Ishikawa (cell line): ENCODE measurements around the gene KIAA0319L.

Experiments
- CEBPB ChIP-seq: IDR thresholded peaks from 2 replicates; pipeline ENCODE4 v1.6.1; 2012
- CREB1 ChIP-seq: IDR thresholded peaks from 2 replicates; pipeline ENCODE4 v1.6.1; 2012; ENCODE audit warnings: low read depth
- EGR1 ChIP-seq: IDR thresholded peaks from 2 replicates; pipeline ENCODE4 v1.6.1; 2012
- EP300 ChIP-seq: IDR thresholded peaks from 2 replicates; pipeline ENCODE4 v1.6.1; 2012; ENCODE audit warnings: borderline replicate concordance
- FOXM1 ChIP-seq: IDR thresholded peaks from 2 replicates; pipeline ENCODE4 v1.6.1; 2012; ENCODE audit warnings: low read depth, borderline replicate concordance
- NFIC ChIP-seq: IDR thresholded peaks from 2 replicates; pipeline ENCODE4 v1.6.1; 2012
- RAD21 ChIP-seq: IDR thresholded peaks from 2 replicates; pipeline ENCODE4 v1.6.1; 2012; ENCODE audit warnings: low read depth
- TAF1 ChIP-seq: IDR thresholded peaks from 2 replicates; pipeline ENCODE4 v1.6.1; 2012; ENCODE audit warnings: low read depth, mild to moderate bottlenecking
- TCF12 ChIP-seq: IDR thresholded peaks from 2 replicates; pipeline ENCODE4 v1.6.1; 2012; ENCODE audit warnings: low read depth
- TEAD4 ChIP-seq: IDR thresholded peaks from 2 replicates; pipeline ENCODE4 v1.6.1; 2012
- YY1 ChIP-seq: IDR thresholded peaks from 2 replicates; pipeline ENCODE4 v1.6.1; 2012; ENCODE audit warnings: low read depth
- ZBTB7A ChIP-seq: IDR thresholded peaks from 2 replicates; pipeline ENCODE4 v1.6.1; 2012; ENCODE audit warnings: low read depth
- TF ChIP-seq, protein P1 (sequence below): IDR thresholded peaks from 2 replicates; pipeline ENCODE4 v1.6.1; 2012; ENCODE audit warnings: low read depth, mild to moderate bottlenecking
- TF ChIP-seq, protein P2 (sequence below): IDR thresholded peaks from 2 replicates; pipeline ENCODE4 v1.6.1; 2012
- TF ChIP-seq, protein P3 (sequence below): IDR thresholded peaks from 2 replicates; pipeline ENCODE4 v1.6.1; 2012

Gene KIAA0319L

DNA sequence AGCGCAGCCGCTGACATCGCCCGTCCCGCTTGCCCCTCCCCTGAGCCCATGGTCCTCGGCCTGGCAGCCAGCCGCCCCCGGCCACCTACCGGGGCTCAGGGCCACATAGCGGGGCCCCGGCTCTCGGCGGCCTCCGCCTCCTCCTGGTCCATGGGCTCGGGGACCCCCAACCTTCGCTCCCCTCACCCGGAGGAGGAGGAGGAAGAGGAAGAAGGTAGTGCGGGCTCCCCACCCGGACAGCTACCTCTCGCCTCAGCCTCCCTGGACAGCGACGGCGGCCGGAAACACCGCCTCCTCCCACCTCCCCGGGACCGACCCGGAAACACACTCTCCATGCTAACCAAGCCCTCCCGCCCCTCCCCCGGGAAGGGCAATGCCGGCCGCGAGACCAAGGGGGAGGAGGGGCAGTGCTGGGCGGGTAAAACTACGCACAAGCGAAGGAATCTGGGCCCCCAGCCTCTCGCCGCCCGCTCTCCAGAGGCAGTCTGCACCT, at the start of gene KIAA0319L:
KIAA0319L (minus strand) TSS at position 286 of the 493 bp plus-strand sequence. CDS start 2,912 bp downstream, outside the sequence.
- TF ChIP-seq TEAD4: no peak
- TF ChIP-seq, protein P1, sequence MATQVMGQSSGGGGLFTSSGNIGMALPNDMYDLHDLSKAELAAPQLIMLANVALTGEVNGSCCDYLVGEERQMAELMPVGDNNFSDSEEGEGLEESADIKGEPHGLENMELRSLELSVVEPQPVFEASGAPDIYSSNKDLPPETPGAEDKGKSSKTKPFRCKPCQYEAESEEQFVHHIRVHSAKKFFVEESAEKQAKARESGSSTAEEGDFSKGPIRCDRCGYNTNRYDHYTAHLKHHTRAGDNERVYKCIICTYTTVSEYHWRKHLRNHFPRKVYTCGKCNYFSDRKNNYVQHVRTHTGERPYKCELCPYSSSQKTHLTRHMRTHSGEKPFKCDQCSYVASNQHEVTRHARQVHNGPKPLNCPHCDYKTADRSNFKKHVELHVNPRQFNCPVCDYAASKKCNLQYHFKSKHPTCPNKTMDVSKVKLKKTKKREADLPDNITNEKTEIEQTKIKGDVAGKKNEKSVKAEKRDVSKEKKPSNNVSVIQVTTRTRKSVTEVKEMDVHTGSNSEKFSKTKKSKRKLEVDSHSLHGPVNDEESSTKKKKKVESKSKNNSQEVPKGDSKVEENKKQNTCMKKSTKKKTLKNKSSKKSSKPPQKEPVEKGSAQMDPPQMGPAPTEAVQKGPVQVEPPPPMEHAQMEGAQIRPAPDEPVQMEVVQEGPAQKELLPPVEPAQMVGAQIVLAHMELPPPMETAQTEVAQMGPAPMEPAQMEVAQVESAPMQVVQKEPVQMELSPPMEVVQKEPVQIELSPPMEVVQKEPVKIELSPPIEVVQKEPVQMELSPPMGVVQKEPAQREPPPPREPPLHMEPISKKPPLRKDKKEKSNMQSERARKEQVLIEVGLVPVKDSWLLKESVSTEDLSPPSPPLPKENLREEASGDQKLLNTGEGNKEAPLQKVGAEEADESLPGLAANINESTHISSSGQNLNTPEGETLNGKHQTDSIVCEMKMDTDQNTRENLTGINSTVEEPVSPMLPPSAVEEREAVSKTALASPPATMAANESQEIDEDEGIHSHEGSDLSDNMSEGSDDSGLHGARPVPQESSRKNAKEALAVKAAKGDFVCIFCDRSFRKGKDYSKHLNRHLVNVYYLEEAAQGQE: peak; percentile 66
- TF ChIP-seq CREB1: no peak
- TF ChIP-seq TCF12: peak; percentile 57
- no peak; the same call in 1 of the 2 replicates for TF ChIP-seq NFIC
- TF ChIP-seq, protein P2, sequence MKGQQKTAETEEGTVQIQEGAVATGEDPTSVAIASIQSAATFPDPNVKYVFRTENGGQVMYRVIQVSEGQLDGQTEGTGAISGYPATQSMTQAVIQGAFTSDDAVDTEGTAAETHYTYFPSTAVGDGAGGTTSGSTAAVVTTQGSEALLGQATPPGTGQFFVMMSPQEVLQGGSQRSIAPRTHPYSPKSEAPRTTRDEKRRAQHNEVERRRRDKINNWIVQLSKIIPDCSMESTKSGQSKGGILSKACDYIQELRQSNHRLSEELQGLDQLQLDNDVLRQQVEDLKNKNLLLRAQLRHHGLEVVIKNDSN: no peak
- TF ChIP-seq EP300: no peak
- no peak for TF ChIP-seq FOXM1
- TF ChIP-seq, protein P3, sequence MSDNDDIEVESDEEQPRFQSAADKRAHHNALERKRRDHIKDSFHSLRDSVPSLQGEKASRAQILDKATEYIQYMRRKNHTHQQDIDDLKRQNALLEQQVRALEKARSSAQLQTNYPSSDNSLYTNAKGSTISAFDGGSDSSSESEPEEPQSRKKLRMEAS: no peak
- TF ChIP-seq TAF1: 0 out of 2 replicates have a peak, but pooled peaks have one; percentile 7
- no peak for TF ChIP-seq YY1
- TF ChIP-seq CEBPB: no peak
- TF ChIP-seq EGR1: no peak
- no peak for TF ChIP-seq RAD21
- peak; percentile 43; the same call in 1 of the 2 replicates for TF ChIP-seq ZBTB7A

DNA sequence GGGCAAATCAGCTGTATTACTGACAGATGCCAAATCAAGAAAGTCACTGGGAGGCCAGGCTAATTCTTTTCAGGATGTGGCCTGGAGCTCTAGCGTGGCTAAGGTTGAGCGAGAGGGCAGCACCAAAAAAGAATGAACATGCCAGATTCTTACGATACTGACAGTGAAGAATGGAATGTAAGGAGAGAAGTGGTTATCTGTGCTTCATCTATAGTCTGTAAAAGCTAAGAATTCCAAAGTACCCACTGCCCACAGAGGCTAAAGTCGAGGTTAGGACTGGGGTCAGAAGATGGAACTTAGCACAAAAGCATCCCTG, 48.6 kb upstream of the KIAA0319L start:
- TF ChIP-seq CEBPB (no peak), FOXM1 (no peak), ZBTB7A (no peak), CREB1 (no peak), NFIC (no peak), RAD21 (no peak), YY1 (no peak), EGR1 (no peak)
- TF ChIP-seq, protein P1: no peak
- TF ChIP-seq, protein P2: no peak

DNA sequence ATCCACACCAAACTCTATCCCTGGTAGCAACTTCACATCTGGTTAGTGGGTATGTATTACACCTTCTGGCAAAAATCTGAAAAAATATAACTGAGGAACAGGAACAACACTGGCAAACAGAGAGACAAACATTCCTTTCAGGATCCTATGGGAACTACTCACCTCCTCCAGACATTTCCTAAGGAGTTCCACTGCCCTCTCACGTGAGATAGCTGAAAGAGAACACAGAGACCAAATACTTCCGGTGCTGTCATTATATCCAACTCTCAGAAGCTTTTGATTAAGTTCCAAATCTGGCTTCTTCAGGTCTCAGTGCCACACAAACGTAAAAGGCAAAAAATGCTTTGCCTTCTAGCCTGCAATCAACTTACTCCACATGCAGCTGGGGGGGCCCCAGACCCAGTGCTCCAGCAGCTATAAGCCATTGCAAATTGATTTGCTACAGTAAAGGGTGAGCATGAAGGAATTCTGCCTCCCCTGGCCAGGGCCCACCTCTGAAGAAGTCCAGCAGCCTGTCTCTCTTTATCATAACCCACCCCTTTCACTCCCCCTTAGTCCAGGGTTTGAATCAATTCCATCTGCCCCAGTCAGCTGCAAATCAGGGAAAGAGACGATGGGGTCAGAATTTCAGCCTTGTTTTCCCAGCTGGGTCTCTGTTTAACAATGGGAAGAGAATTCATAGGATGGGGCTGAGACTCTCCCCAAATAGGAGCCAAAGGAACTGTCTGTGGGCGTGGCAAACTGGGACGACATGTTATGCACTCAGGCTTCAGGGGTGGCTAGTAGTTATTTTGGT, 48.1 kb upstream of the KIAA0319L start:
- TF ChIP-seq EP300 (no peak), ZBTB7A (no peak), YY1 (no peak), EGR1 (no peak), RAD21 (no peak), FOXM1 (no peak), TCF12 (no peak), TEAD4 (no peak), CEBPB (no peak), NFIC (no peak), CREB1 (no peak), TAF1 (no peak)
- TF ChIP-seq, protein P2: no peak
- TF ChIP-seq, protein P3: no peak
- TF ChIP-seq, protein P1: no peak

DNA sequence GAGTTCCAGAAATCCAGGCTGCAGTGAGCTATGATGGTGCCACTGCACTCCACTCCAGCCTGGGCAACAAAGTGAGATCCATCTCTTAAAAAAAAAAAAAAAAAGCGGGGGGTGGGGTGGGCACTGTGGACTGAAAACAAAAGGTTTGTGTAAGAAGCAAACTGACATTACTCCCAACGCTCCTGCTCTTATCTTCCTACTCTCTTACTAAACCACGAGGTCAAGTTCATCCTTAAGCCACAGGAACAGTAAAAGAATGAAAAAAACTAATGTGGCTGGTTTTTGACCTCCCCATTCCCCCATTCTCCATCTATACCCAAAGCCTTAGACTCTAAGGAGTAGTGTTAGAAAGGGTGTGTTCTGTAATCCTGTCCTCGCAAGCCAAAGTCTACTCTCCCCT, 46.7 kb upstream of the KIAA0319L start:
- TF ChIP-seq RAD21: no peak
- TF ChIP-seq ZBTB7A: no peak
- TF ChIP-seq TCF12: no peak
- no peak for TF ChIP-seq CREB1
- TF ChIP-seq YY1: no peak
- TF ChIP-seq EP300: no peak
- no peak for TF ChIP-seq FOXM1
- no peak for TF ChIP-seq NFIC
- TF ChIP-seq, protein P2: no peak
- no peak for TF ChIP-seq TEAD4
- TF ChIP-seq, protein P1: no peak
